HEK293 (cell line): Measurements from ENCODE around the gene TAC4.

Experiments
- ELK4 ChIP-seq: IDR thresholded peaks from 2 replicates; pipeline ENCODE4 v1.6.1; 2011; ENCODE audit warnings: mild to moderate bottlenecking, low read depth, low read length, borderline replicate concordance
- GLIS2 ChIP-seq: fragments of 450-650 bp; formaldehyde crosslinking; IDR thresholded peaks from 2 replicates; pipeline ENCODE4 v1.5.1; 2016; ENCODE audit warnings: missing biosample characterization, missing genetic modification characterization
- INSM2 ChIP-seq: fragments of 450-650 bp; formaldehyde crosslinking; IDR thresholded peaks from 2 replicates; pipeline ENCODE4 v1.5.1; 2016; ENCODE audit warnings: missing biosample characterization, missing genetic modification characterization
- MYNN ChIP-seq: fragments of 450-650 bp; formaldehyde crosslinking; IDR thresholded peaks from 2 replicates; pipeline ENCODE4 v1.5.1; 2016; ENCODE audit warnings: missing biosample characterization, missing genetic modification characterization, borderline replicate concordance
- SP7 ChIP-seq: fragments of 450-650 bp; formaldehyde crosslinking; IDR thresholded peaks from 2 replicates; pipeline ENCODE4 v1.5.1; 2016; ENCODE audit warnings: missing biosample characterization, missing genetic modification characterization
- YY1 ChIP-seq: fragments of 450-650 bp; formaldehyde crosslinking; IDR thresholded peaks from 2 replicates; pipeline ENCODE4 v1.5.1; 2018; ENCODE audit warnings: missing biosample characterization, missing genetic modification characterization
- ZBTB17 ChIP-seq: fragments of 450-650 bp; formaldehyde crosslinking; IDR thresholded peaks from 2 replicates; pipeline ENCODE4 v1.5.1; 2016; ENCODE audit warnings: missing biosample characterization, missing genetic modification characterization
- ZFP69B ChIP-seq: fragments of 450-650 bp; formaldehyde crosslinking; IDR thresholded peaks from 2 replicates; pipeline ENCODE4 v1.5.1; 2016; ENCODE audit warnings: missing biosample characterization, missing genetic modification characterization
- ZNF175 ChIP-seq: fragments of 450-650 bp; formaldehyde crosslinking; IDR thresholded peaks from 2 replicates; pipeline ENCODE4 v1.5.1; 2016; ENCODE audit warnings: missing biosample characterization, missing genetic modification characterization
- ZNF18 ChIP-seq: fragments of 450-650 bp; formaldehyde crosslinking; IDR thresholded peaks from 2 replicates; pipeline ENCODE4 v1.5.1; 2016; ENCODE audit warnings: missing biosample characterization, missing genetic modification characterization
- ZNF239 ChIP-seq: fragments of 450-650 bp; formaldehyde crosslinking; IDR thresholded peaks from 2 replicates; pipeline ENCODE4 v1.5.1; 2016; ENCODE audit warnings: missing biosample characterization, missing genetic modification characterization
- ZNF311 ChIP-seq: fragments of 450-650 bp; formaldehyde crosslinking; IDR thresholded peaks from 2 replicates; pipeline ENCODE4 v1.5.1; 2017; ENCODE audit warnings: missing biosample characterization, missing genetic modification characterization, borderline replicate concordance
- ZNF350 ChIP-seq: fragments of 450-650 bp; formaldehyde crosslinking; IDR thresholded peaks from 2 replicates; pipeline ENCODE4 v1.5.0; 2017; ENCODE audit warnings: missing biosample characterization, mild to moderate bottlenecking, missing genetic modification characterization
- ZNF521 ChIP-seq: fragments of 450-650 bp; formaldehyde crosslinking; IDR thresholded peaks from 2 replicates; pipeline ENCODE4 v1.5.1; 2017; ENCODE audit warnings: missing biosample characterization, mild to moderate bottlenecking, missing genetic modification characterization
- ZNF571 ChIP-seq: fragments of 450-650 bp; formaldehyde crosslinking; IDR thresholded peaks from 2 replicates; pipeline ENCODE4 v1.5.0; 2017; ENCODE audit warnings: missing biosample characterization, missing genetic modification characterization
- ZNF596 ChIP-seq: fragments of 450-650 bp; IDR thresholded peaks from 2 replicates; pipeline ENCODE4 v1.5.0; 2018; ENCODE audit warnings: missing biosample characterization, mild to moderate bottlenecking, missing genetic modification characterization, moderate library complexity
- ZNF629 ChIP-seq: fragments of 450-650 bp; formaldehyde crosslinking; IDR thresholded peaks from 2 replicates; pipeline ENCODE4 v1.5.1; 2017; ENCODE audit warnings: missing biosample characterization, missing genetic modification characterization
- ZNF701 ChIP-seq: fragments of 450-650 bp; formaldehyde crosslinking; IDR thresholded peaks from 2 replicates; pipeline ENCODE4 v1.5.1; 2016; ENCODE audit warnings: missing biosample characterization, missing genetic modification characterization
- ZNF843 ChIP-seq: fragments of 450-650 bp; formaldehyde crosslinking; IDR thresholded peaks from 2 replicates; pipeline ENCODE4 v1.5.1; 2016; ENCODE audit warnings: missing biosample characterization, missing genetic modification characterization
- TF ChIP-seq, protein P1 (sequence below): fragments of 450-650 bp; formaldehyde crosslinking; IDR thresholded peaks from 2 replicates; pipeline ENCODE4 v1.5.1; 2016; ENCODE audit warnings: missing biosample characterization, missing genetic modification characterization
- TF ChIP-seq, protein P2 (sequence below): fragments of 450-650 bp; formaldehyde crosslinking; IDR thresholded peaks from 2 replicates; pipeline ENCODE4 v1.5.1; 2017; ENCODE audit warnings: missing biosample characterization, missing genetic modification characterization
- TF ChIP-seq, protein P3 (sequence below): fragments of 450-650 bp; formaldehyde crosslinking; IDR thresholded peaks from 2 replicates; pipeline ENCODE4 v1.5.1; 2016; ENCODE audit warnings: missing biosample characterization, missing genetic modification characterization
- TF ChIP-seq, protein P4 (sequence below): fragments of 450-650 bp; formaldehyde crosslinking; conservative IDR thresholded peaks from 2 replicates; pipeline ENCODE4 v1.5.1; 2016; ENCODE audit warnings: low read depth, missing biosample characterization, missing genetic modification characterization
- TF ChIP-seq, protein P5 (sequence below): fragments of 450-650 bp; formaldehyde crosslinking; IDR thresholded peaks from 2 replicates; pipeline ENCODE4 v1.5.1; 2016; ENCODE audit warnings: missing biosample characterization, missing genetic modification characterization

Gene TAC4

GRCh38 chr17:49788478-49789242 lies 59.2 kb downstream of the TAC4 start, which contains the start of gene KAT7 (continued):
- TF ChIP-seq GLIS2 (peak; percentile 98), ZNF239 (tag by site-specific recombination) (no peak), ZNF18 (tag by site-specific recombination) (no peak), ELK4 (no peak; the same call in 1 of the 2 replicates), ZNF571 (tag by site-specific recombination) (no peak), ZNF596 (tag by site-specific recombination) (no peak), INSM2 (tag by site-specific recombination) (peak; percentile 21; the same call in 1 of the 2 replicates), YY1 (peak; percentile 100), ZNF350 (tag by site-specific recombination) (no peak), ZNF701 (tag by site-specific recombination) (no peak), ZFP69B (tag by site-specific recombination) (peak; percentile 98), ZNF843 (tag by site-specific recombination) (peak; percentile 50; the same call in 1 of the 2 replicates), SP7 (tag by site-specific recombination) (peak; percentile 84), ZNF629 (tag by site-specific recombination) (peak; percentile 99), ZBTB17 (tag by site-specific recombination) (peak; percentile 99), ZNF521 (tag by site-specific recombination) (no peak), ZNF311 (tag by site-specific recombination) (no peak), MYNN (tag by site-specific recombination) (no peak), ZNF175 (tag by site-specific recombination) (no peak)
- TF ChIP-seq, protein P1, sequence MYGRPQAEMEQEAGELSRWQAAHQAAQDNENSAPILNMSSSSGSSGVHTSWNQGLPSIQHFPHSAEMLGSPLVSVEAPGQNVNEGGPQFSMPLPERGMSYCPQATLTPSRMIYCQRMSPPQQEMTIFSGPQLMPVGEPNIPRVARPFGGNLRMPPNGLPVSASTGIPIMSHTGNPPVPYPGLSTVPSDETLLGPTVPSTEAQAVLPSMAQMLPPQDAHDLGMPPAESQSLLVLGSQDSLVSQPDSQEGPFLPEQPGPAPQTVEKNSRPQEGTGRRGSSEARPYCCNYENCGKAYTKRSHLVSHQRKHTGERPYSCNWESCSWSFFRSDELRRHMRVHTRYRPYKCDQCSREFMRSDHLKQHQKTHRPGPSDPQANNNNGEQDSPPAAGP (tag by site-specific recombination) = peak; percentile 33; the same call in 1 of the 2 replicates
- TF ChIP-seq, protein P2, sequence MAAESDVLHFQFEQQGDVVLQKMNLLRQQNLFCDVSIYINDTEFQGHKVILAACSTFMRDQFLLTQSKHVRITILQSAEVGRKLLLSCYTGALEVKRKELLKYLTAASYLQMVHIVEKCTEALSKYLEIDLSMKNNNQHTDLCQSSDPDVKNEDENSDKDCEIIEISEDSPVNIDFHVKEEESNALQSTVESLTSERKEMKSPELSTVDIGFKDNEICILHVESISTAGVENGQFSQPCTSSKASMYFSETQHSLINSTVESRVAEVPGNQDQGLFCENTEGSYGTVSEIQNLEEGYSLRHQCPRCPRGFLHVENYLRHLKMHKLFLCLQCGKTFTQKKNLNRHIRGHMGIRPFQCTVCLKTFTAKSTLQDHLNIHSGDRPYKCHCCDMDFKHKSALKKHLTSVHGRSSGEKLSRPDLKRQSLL (tag by site-specific recombination) = peak; percentile 62
- TF ChIP-seq, protein P3, sequence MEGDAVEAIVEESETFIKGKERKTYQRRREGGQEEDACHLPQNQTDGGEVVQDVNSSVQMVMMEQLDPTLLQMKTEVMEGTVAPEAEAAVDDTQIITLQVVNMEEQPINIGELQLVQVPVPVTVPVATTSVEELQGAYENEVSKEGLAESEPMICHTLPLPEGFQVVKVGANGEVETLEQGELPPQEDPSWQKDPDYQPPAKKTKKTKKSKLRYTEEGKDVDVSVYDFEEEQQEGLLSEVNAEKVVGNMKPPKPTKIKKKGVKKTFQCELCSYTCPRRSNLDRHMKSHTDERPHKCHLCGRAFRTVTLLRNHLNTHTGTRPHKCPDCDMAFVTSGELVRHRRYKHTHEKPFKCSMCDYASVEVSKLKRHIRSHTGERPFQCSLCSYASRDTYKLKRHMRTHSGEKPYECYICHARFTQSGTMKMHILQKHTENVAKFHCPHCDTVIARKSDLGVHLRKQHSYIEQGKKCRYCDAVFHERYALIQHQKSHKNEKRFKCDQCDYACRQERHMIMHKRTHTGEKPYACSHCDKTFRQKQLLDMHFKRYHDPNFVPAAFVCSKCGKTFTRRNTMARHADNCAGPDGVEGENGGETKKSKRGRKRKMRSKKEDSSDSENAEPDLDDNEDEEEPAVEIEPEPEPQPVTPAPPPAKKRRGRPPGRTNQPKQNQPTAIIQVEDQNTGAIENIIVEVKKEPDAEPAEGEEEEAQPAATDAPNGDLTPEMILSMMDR (tag by site-specific recombination) = no peak
- TF ChIP-seq, protein P4, sequence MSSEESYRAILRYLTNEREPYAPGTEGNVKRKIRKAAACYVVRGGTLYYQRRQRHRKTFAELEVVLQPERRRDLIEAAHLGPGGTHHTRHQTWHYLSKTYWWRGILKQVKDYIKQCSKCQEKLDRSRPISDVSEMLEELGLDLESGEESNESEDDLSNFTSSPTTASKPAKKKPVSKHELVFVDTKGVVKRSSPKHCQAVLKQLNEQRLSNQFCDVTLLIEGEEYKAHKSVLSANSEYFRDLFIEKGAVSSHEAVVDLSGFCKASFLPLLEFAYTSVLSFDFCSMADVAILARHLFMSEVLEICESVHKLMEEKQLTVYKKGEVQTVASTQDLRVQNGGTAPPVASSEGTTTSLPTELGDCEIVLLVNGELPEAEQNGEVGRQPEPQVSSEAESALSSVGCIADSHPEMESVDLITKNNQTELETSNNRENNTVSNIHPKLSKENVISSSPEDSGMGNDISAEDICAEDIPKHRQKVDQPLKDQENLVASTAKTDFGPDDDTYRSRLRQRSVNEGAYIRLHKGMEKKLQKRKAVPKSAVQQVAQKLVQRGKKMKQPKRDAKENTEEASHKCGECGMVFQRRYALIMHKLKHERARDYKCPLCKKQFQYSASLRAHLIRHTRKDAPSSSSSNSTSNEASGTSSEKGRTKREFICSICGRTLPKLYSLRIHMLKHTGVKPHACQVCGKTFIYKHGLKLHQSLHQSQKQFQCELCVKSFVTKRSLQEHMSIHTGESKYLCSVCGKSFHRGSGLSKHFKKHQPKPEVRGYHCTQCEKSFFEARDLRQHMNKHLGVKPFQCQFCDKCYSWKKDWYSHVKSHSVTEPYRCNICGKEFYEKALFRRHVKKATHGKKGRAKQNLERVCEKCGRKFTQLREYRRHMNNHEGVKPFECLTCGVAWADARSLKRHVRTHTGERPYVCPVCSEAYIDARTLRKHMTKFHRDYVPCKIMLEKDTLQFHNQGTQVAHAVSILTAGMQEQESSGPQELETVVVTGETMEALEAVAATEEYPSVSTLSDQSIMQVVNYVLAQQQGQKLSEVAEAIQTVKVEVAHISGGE (tag by site-specific recombination) = peak; percentile 49
- TF ChIP-seq, protein P5, sequence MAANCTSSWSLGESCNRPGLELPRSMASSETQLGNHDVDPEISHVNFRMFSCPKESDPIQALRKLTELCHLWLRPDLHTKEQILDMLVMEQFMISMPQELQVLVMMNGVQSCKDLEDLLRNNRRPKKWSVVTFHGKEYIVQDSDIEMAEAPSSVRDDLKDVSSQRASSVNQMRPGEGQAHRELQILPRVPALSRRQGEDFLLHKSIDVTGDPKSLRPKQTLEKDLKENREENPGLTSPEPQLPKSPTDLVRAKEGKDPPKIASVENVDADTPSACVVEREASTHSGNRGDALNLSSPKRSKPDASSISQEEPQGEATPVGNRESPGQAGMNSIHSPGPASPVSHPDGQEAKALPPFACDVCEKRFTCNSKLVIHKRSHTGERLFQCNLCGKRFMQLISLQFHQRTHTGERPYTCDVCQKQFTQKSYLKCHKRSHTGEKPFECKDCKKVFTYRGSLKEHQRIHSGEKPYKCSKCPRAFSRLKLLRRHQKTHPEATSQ = no peak
